CD1c-positive myeloid dendritic cell (primary cell): ENCODE results near the gene FAM83E.
A peak's percentile ranks its signal among the peaks of the same experiment; 100 is the strongest.
"Not testable (repeated sequence)": the region's sequence is repeated elsewhere in the genome, so short reads cannot be mapped to it uniquely, and the experiment has no call there.

Source experiments
- DNase-seq: peaks from one replicate; pipeline ENCODE4 v3.0.0-alpha.2; 2016; ENCODE audit errors: extremely low spot score

FAM83E gene

GRCh38 chr19:48641850-48642249 lies 27.0 kb upstream of the FAM83E start:
- DNase-seq: no peak

GRCh38 chr19:48639483-48640375 lies 24.9 kb upstream of the FAM83E start:
- no peak for DNase-seq

GRCh38 chr19:48638831-48639381 lies 24.0 kb upstream of the FAM83E start:
- no peak for DNase-seq

GRCh38 chr19:48637948-48638830 lies 23.3 kb upstream of the FAM83E start:
- DNase-seq: peak; percentile 93

GRCh38 chr19:48637449-48637947 lies 22.6 kb upstream of the FAM83E start:
- DNase-seq: peak; percentile 99

GRCh38 chr19:48636859-48637448 lies 22.1 kb upstream of the FAM83E start, which contains the start of gene DBP:
DBP (minus strand) TSS chr19:48637379; CDS start chr19:48636994, 385 bp downstream.
- no peak for DNase-seq

GRCh38 chr19:48635966-48636858 lies 21.3 kb upstream of the FAM83E start:
- DNase-seq: peak; percentile 33

- DNase-seq: peak; percentile 83
These were observed 20.5 kb upstream of the FAM83E start for GRCh38 chr19:48635263-48635965.

GRCh38 chr19:48634424-48635262 lies 19.8 kb upstream of the FAM83E start:
- peak; percentile 89 for DNase-seq

GRCh38 chr19:48634036-48634342 lies 19.1 kb upstream of the FAM83E start:
- no peak for DNase-seq

GRCh38 chr19:48633148-48634035 lies 18.5 kb upstream of the FAM83E start:
- DNase-seq: no peak

GRCh38 chr19:48632692-48633147 lies 17.8 kb upstream of the FAM83E start:
- DNase-seq: no peak

GRCh38 chr19:48632286-48632685 lies 17.4 kb upstream of the FAM83E start:
- not testable (repeated sequence) for DNase-seq

GRCh38 chr19:48631225-48631624 lies 16.3 kb upstream of the FAM83E start:
- no peak for DNase-seq

GRCh38 chr19:48630296-48631063 lies 15.6 kb upstream of the FAM83E start:
- peak; percentile 60 for DNase-seq

GRCh38 chr19:48629599-48630295 lies 14.9 kb upstream of the FAM83E start:
- DNase-seq: peak; percentile 13

- no peak for DNase-seq
These were observed 14.4 kb upstream of the FAM83E start for GRCh38 chr19:48629297-48629598.
